GM13976 (cell line): ENCODE results near the gene CTBP1.

Source experiments
- DNase-seq: peaks from one replicate; pipeline ENCODE4 v3.0.0; 2012; ENCODE audit warnings: low spot score
- CTCF ChIP-seq: IDR thresholded peaks from 2 replicates; pipeline ENCODE4 v1.5.1; 2012; ENCODE audit warnings: borderline replicate concordance, mild to moderate bottlenecking; ENCODE audit not compliant: insufficient read depth; ENCODE audit errors: extremely low read depth, missing control alignments, control extremely low read depth
- in situ Hi-C: fragments of 300-500 bp; cut with MboI; formaldehyde crosslinking; loops from one replicate; pipeline ENCODE4 v1.12.0; 2022; ENCODE audit warnings: low sequenced_read_pairs, mixed read lengths, inconsistent platforms; ENCODE audit not compliant: unreplicated experiment

The CTBP1 gene

GRCh38 chr4:1260418-1261106 lies 11.6 kb upstream of the CTBP1 start:
- TF ChIP-seq CTCF, result no peak
- DNase-seq, result no peak
- in situ Hi-C loops, result no loop called here

- no peak for TF ChIP-seq CTCF
- in situ Hi-C loops, result no loop called here
- DNase-seq, result no peak
These were observed 11.0 kb upstream of the CTBP1 start for GRCh38 chr4:1259966-1260365.

- TF ChIP-seq CTCF, result no peak
- DNase-seq, result no peak
- in situ Hi-C loops, result no loop called here
These were observed 9.5 kb upstream of the CTBP1 start for GRCh38 chr4:1258457-1258856.

GRCh38 chr4:1255699-1256098 lies 6.8 kb upstream of the CTBP1 start:
- in situ Hi-C loops, result no loop called here
- TF ChIP-seq CTCF, result no peak
- DNase-seq, result no peak

GRCh38 chr4:1255151-1255550 lies 6.2 kb upstream of the CTBP1 start:
- TF ChIP-seq CTCF, result no peak
- in situ Hi-C loops, result no loop called here
- no peak for DNase-seq

- TF ChIP-seq CTCF, result no peak
- in situ Hi-C loops, result no loop called here
- DNase-seq, result no peak
These were observed 4.9 kb upstream of the CTBP1 start for GRCh38 chr4:1253831-1254230.
